Vagina (tissue), 2 donors: Measurements from ENCODE around the gene ZNF500.

Experiments
- CTCF ChIP-seq, 3 experiments: fragments of 450-650 bp in 2 of 3; fragments of 200-600 bp in 1 of 3; sonication (generic) in 1 of 3; IDR thresholded peaks; one replicate each; pipeline ENCODE4 v1.5.1; 2017 to 2019; ENCODE audit warnings: antibody characterized with exemption in 3 of 3, mild to moderate bottlenecking in 2 of 3, moderate library complexity in 2 of 3
- POLR2AphosphoS5 ChIP-seq, 2 donors: sonication (generic); formaldehyde crosslinking; IDR thresholded peaks; one replicate each; pipeline ENCODE4 v1.9.0; 2017; ENCODE audit warnings: antibody characterized with exemption in 2 of 2, mild to moderate bottlenecking in 2 of 2, low read depth in 1 of 2; ENCODE audit not compliant: insufficient read depth in 1 of 2

DNA sequence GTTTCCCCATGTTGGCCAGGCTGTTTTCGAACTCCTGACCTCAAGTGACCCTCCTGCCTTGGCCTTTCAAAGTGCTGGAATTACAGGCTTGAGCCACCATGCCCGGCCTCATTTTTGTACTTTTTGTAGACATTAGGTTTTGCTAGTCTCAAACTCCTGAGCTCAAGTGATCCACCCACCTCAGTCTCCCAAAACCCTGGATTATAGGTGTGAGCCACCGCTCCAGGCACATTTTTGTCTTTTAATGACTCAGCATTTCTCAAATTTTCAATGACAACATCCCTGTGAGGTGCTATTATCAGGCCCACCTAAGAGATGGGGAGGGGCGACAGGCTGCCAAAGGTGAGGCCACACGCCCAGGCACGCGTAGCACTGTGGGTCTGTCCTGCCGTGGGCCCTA is 20.1 kb upstream of the ZNF500 start:
- TF ChIP-seq CTCF (IDR thresholded peaks at IDR 0.05) (no peak), POLR2AphosphoS5 (IDR thresholded peaks at IDR 0.05; ENCODE audit: insufficient read depth in 1 of 2, low read depth in 1 of 2) (no peak)
